Ovary (tissue), 9 donors: ENCODE data around the gene NPR1. TPM values are rescaled to one million over a fixed set of nuclear protein-coding genes. Genes with fewer than 3 reads are reported as not detected.
A peak's percentile ranks its signal among the peaks of the same experiment; 100 is the strongest.

Experiments used
- DNase-seq, 5 donors: peaks; one replicate each; pipeline ENCODE4 v3.0.0-alpha.2; 2019 to 2020
- H3K27ac ChIP-seq, 2 donors: fragments of 200-600 bp; one replicate each; pipeline versions ENCODE4 v1.5.1 to v1.8.0; 2019 to 2022
- H3K27me3 ChIP-seq: fragments of 200-600 bp; one replicate; pipeline ENCODE4 v1.8.0; 2022
- H3K36me3 ChIP-seq: fragments of 200-600 bp; sonication (generic); one replicate; pipeline ENCODE4 v1.5.1; 2019
- H3K4me1 ChIP-seq: one replicate; pipeline ENCODE4 v1.8.1; 2013; ENCODE audit warnings: mild to moderate bottlenecking, moderate library complexity; ENCODE audit not compliant: insufficient read depth
- H3K4me3 ChIP-seq: fragments of 200-600 bp; sonication (generic); one replicate; pipeline ENCODE4 v1.5.1; 2017
- H3K9me3 ChIP-seq, 2 donors: fragments of 200-600 bp in 1 of 2; sonication (generic) in 1 of 2; one replicate each; pipeline versions ENCODE4 v1.5.1 to v1.8.1; 2013 to 2019; ENCODE audit warnings: mild to moderate bottlenecking in 1 of 2, moderate library complexity in 1 of 2
- CTCF ChIP-seq, 3 donors: fragments of 450-650 bp in 2 of 3; fragments of 200-600 bp in 1 of 3; IDR thresholded peaks; one replicate each; pipeline versions ENCODE4 v1.5.1 to v1.8.0; 2016 to 2022; ENCODE audit warnings: antibody characterized with exemption in 3 of 3, mild to moderate bottlenecking in 1 of 3
- EP300 ChIP-seq: sonication (generic); formaldehyde crosslinking; IDR thresholded peaks from one replicate; pipeline ENCODE4 v1.6.1; 2017; ENCODE audit warnings: antibody characterized with exemption
- POLR2A ChIP-seq: fragments of 450-650 bp; IDR thresholded peaks from one replicate; pipeline ENCODE4 v1.6.1; 2017; ENCODE audit warnings: antibody characterized with exemption, mild to moderate bottlenecking, moderate library complexity
- WGBS, 3 donors: extraction: QIAGEN DNeasy Blood & Tissue Kit in 1 of 3; methylation state at CpG; one replicate each; pipeline versions ENCODE4 v1.1.5 to v1.1.7; 2013 to 2017; 5-methylcytosine and 5-hydroxymethylcytosine counted together
- intact Hi-C, 4 donors: fragments of 100-400 bp; cut with DNase I; formaldehyde crosslinking; loops; one replicate each; pipeline versions ENCODE4 v1.11.0 to v1.15.1; 2022 to 2023
- polyA plus RNA-seq, 2 donors: library from polyadenylated mRNA; stranded (reverse); fragments of 200-250 nt in 1 of 2; fragments of 350-450 nt in 1 of 2; fragmentation: Illumina TruSeq in 1 of 2; extraction: RNeasy Lipid Tissue Mini Kit (QIAGEN cat#74804) in 1 of 2; gene quantifications; one replicate each; pipeline ENCODE4 v1.2.3, GENCODE V29; 2013 to 2014
- total RNA-seq, 7 donors: library from RNA; depleted of rRNA in 2 of 7; stranded (reverse); fragments of >200 nt in 2 of 7; fragmentation: NEBNext Ultra II Directional in 3 of 7; extraction: Animal tissue kit (Norgen Biotek cat#: 25700) in 3 of 7; gene quantifications; one replicate each; pipeline versions ENCODE4 v1.1.0 to v1.2.4, GENCODE V29; 2016 to 2023
- donor health status: DM: no; HTN: no; CAD: no; lungs with moderate emphysema.
- donor health status: DM: no; HTN: no; CAD: no.
- donor health status: Bipolar disorder and iron deficiency.
- donor health status: DM: yes; HTN: yes; CAD: no.
- donor health status: DM: no; HTN: no; CAD: no.
- donor health status: DM: yes; HTN: yes; CAD: no.

Gene NPR1
- total and polyA plus RNA-seq, 9 donors: 20.6 to 96.5 (median 48.4) TPM

GRCh38 chr1:153647346-153647714, 31.2 kb upstream of the NPR1 start:
- no peak overlapping the region for H3K27ac ChIP-seq
- H3K4me3 ChIP-seq: no peak overlapping the region
- no peaks in the 10 kb centered on the region for H3K27me3 ChIP-seq
- no peak for TF ChIP-seq CTCF (IDR thresholded peaks at IDR 0.05)
- TF ChIP-seq POLR2A: no peak
- TF ChIP-seq EP300: no peak
- 34 to 50% (median 49%) methylated on average over 2 of the region's 2 CpGs for WGBS, 3 donors
- DNase-seq: peak in 1 of 5 donors; percentile 13
- H3K9me3 ChIP-seq: no peaks in the 10 kb centered on the region
- intact Hi-C loops: no loop called here
- no peaks in the 10 kb centered on the region for H3K36me3 ChIP-seq
- peaks cover 3% of the 10 kb centered on the region for H3K4me1 ChIP-seq

- DNase-seq: peak in 1 of 5 donors; percentile 28
- 64 to 81% (median 75%) methylated on average over 10 of the region's 10 CpGs for WGBS, 3 donors
- no peak for TF ChIP-seq POLR2A
- no peak for TF ChIP-seq EP300
- TF ChIP-seq CTCF (IDR thresholded peaks at IDR 0.05): no peak
- no peak overlapping the region for H3K4me3 ChIP-seq
- no peaks in the 10 kb centered on the region for H3K9me3 ChIP-seq
- intact Hi-C loops: no loop called here
- no peaks in the 10 kb centered on the region for H3K36me3 ChIP-seq
- no peak overlapping the region for H3K27ac ChIP-seq
- H3K4me1 ChIP-seq: peaks cover 3% of the 10 kb centered on the region
- no peaks in the 10 kb centered on the region for H3K27me3 ChIP-seq
Observed at GRCh38 chr1:153648000-153648643, 30.4 kb upstream of the NPR1 start.

- no peak overlapping the region for H3K4me3 ChIP-seq
- H3K27ac ChIP-seq: peak overlapping the region in 1 of 2 donors; percentile 31
- 16 to 52% (median 28%) methylated on average over 3 of the region's 3 CpGs for WGBS, 3 donors
- H3K4me1 ChIP-seq: peaks cover 3% of the 10 kb centered on the region
- no peak for TF ChIP-seq POLR2A
- no peak for TF ChIP-seq EP300
- no peak for TF ChIP-seq CTCF (IDR thresholded peaks at IDR 0.05)
- intact Hi-C loops: no loop called here
- no peaks in the 10 kb centered on the region for H3K36me3 ChIP-seq
- no peaks in the 10 kb centered on the region for H3K9me3 ChIP-seq
- peak in 1 of 5 donors; percentile 33 for DNase-seq
- H3K27me3 ChIP-seq: no peaks in the 10 kb centered on the region
Observed at GRCh38 chr1:153649137-153649862, 29.2 kb upstream of the NPR1 start.

- H3K4me3 ChIP-seq: no peak overlapping the region
- no peak for TF ChIP-seq EP300
- TF ChIP-seq POLR2A: no peak
- TF ChIP-seq CTCF (IDR thresholded peaks at IDR 0.05): no peak
- no peaks in the 10 kb centered on the region for H3K27me3 ChIP-seq
- no peak overlapping the region for H3K27ac ChIP-seq
- peaks cover 1% of the 10 kb centered on the region for H3K4me1 ChIP-seq
- WGBS, 3 donors: 73 to 81% (median 80%) methylated on average over 2 of the region's 2 CpGs
- no peaks in the 10 kb centered on the region for H3K9me3 ChIP-seq
- intact Hi-C loops: no loop called here
- peak in 1 of 5 donors; percentile 32 for DNase-seq
- no peaks in the 10 kb centered on the region for H3K36me3 ChIP-seq
Observed at GRCh38 chr1:153649863-153650235, 28.6 kb upstream of the NPR1 start.
